Measurements from ENCODE around the gene TTC27. TPM values are rescaled to one million over a fixed set of nuclear protein-coding genes. Genes with fewer than 3 reads are reported as not detected.
"Not testable (repeated sequence)": the region's sequence is repeated elsewhere in the genome, so short reads cannot be mapped to it uniquely, and the experiment has no call there.

Gene TTC27
- total and polyA plus RNA-seq, 12 donors: 4.8 to 17.3 (median 12.1) TPM

DNA sequence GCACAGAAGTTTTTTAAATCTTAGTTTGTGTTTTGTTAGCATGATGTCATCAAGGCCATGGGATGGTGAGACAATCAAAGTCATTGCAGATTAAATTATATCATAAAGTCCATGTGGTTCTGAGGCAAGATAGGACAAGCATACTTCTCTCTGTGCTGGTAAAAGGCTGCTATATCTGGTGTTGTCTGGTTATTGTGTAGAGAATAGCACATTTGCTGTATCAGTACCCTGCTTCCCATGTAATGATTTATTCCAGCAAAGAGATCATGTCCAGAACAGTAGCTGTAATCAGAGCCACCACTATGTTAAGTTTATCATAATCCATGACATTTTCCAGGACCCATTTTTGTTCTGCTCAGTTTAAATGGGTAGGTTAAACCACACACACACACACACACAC lies 123.0 kb downstream of the TTC27 start:
- peak overlapping the region in 3 of 10 donors; percentile 9 to 35 (median 18) for H3K27ac ChIP-seq
- TF ChIP-seq, protein P1, sequence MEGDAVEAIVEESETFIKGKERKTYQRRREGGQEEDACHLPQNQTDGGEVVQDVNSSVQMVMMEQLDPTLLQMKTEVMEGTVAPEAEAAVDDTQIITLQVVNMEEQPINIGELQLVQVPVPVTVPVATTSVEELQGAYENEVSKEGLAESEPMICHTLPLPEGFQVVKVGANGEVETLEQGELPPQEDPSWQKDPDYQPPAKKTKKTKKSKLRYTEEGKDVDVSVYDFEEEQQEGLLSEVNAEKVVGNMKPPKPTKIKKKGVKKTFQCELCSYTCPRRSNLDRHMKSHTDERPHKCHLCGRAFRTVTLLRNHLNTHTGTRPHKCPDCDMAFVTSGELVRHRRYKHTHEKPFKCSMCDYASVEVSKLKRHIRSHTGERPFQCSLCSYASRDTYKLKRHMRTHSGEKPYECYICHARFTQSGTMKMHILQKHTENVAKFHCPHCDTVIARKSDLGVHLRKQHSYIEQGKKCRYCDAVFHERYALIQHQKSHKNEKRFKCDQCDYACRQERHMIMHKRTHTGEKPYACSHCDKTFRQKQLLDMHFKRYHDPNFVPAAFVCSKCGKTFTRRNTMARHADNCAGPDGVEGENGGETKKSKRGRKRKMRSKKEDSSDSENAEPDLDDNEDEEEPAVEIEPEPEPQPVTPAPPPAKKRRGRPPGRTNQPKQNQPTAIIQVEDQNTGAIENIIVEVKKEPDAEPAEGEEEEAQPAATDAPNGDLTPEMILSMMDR (IDR thresholded peaks at IDR 0.05): no peak
- ATAC-seq: peak in 5 of 8 donors; percentile 35 to 82 (median 73)

DNA sequence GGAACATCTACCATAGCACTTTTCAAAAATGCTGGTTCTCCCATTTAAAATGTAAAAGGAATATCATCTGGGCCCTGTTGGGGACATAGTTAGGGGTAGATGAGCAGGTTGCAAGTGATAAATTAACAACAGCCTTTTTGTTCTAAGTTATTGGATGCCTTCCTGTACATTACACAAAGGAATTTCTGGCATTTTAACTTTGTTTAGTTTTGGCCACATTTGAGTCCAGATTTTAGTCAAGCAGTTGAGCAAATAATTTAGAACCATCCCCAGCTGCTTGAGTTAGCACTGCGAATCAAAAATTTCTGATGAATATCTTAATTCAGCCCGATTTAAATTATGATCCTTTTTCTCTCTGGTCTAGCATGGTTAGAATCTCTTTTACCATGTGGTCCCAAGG lies 124.4 kb downstream of the TTC27 start:
- Histone ChIP-seq H3K36me3 (peaks cover 0 to 16% (median 0%) of the 10 kb centered on the region in 9 donors), H3K4me3 (no peak overlapping the region), H3K4me1 (peaks cover 0 to 26% (median 14%) of the 10 kb centered on the region in 9 donors), H3K9me3 (peaks cover 0 to 21% (median 7%) of the 10 kb centered on the region in 11 donors), H3K27ac (peak overlapping the region in 5 of 10 donors; percentile 15 to 60 (median 33)), H3K27me3 (no peaks in the 10 kb centered on the region)
- 79 to 85% methylated on average over 2 of the region's 2 CpGs for WGBS, 2 donors
- DNase-seq (no peak), ATAC-seq (peak in 4 of 8 donors; percentile 15 to 72 (median 38))
- TF ChIP-seq, protein P1 (IDR thresholded peaks at IDR 0.05): no peak
- intact Hi-C loops (cut with DNase I): no loop called here

More for the DNA sequence above, 123.0 kb downstream of the TTC27 start:
- Histone ChIP-seq H3K4me1 (peaks cover 0 to 32% (median 13%) of the 10 kb centered on the region in 9 donors), H3K4me3 (no peak overlapping the region), H3K9me3 (peaks cover 0 to 25% (median 8%) of the 10 kb centered on the region in 11 donors), H3K36me3 (peaks cover 0 to 16% (median 0%) of the 10 kb centered on the region in 9 donors), H3K27me3 (no peaks in the 10 kb centered on the region)
- intact Hi-C loops (cut with DNase I): no loop called here
- no peak for DNase-seq

DNA sequence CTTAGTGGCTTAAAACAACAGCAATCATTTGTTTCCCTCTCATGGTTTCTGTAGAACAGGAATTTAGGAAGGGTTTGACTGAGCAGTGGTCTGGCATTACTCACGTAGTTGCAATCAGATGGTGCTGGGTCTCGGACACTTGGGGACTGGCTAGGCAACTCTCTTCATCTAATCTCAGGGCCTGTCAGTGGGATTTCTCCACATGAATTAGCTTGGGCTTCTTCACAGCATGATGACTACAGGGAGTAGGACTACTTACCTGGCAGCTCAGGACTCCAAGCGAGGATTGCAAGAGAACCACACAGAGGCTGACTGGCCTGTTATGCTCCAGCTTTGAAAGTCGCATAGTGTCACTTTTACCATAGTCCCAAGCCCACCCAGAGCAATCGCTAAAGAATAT lies 125.1 kb downstream of the TTC27 start:
- H3K36me3 ChIP-seq: peaks cover 0 to 20% (median 0%) of the 10 kb centered on the region in 9 donors
- DNase-seq (no peak), ATAC-seq (peak in 1 of 8 donors; percentile 26)
- H3K27ac ChIP-seq: peak overlapping the region in 4 of 10 donors; percentile 23 to 60 (median 42)
- no peaks in the 10 kb centered on the region for H3K27me3 ChIP-seq
- intact Hi-C loops (cut with DNase I): no loop called here
- WGBS, 2 donors: 96% methylated on average over 5 of the region's 5 CpGs
- peaks cover 0 to 26% (median 14%) of the 10 kb centered on the region in 9 donors for H3K4me1 ChIP-seq
- TF ChIP-seq, protein P1 (IDR thresholded peaks at IDR 0.05): no peak
- peaks cover 0 to 14% (median 0%) of the 10 kb centered on the region in 11 donors for H3K9me3 ChIP-seq
- H3K4me3 ChIP-seq: no peak overlapping the region

DNA sequence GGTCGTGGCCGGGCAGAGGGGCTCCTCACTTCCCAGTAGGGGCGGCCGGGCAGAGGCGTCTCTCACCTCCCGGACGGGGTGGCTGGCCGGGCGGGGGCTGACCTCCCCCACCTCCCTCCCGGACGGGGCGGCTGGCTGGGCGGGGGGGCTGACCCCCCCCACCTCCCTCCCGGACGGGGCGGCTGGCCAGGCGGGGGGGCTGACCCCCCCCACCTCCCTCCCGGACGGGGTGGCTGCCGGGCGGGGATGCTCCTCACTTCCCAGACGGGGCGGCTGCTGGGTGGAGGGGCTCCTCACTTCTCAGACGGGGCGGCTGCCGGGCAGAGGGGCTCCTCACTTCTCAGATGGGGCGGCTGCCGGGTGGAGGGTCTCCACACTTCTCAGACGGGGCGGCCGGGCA lies 126.8 kb downstream of the TTC27 start:
- H3K27ac ChIP-seq; H3K9me3 ChIP-seq; H3K27me3 ChIP-seq; DNase-seq; ATAC-seq; intact Hi-C loops (cut with DNase I); H3K4me3 ChIP-seq: not testable (repeated sequence)
- peaks cover 0 to 26% (median 20%) of the 10 kb centered on the region in 9 donors for H3K4me1 ChIP-seq
- 83 to 87% methylated on average over 16 to 27 of the region's 31 CpGs for WGBS, 2 donors
- H3K36me3 ChIP-seq: peaks cover 0 to 24% (median 0%) of the 10 kb centered on the region in 9 donors

DNA sequence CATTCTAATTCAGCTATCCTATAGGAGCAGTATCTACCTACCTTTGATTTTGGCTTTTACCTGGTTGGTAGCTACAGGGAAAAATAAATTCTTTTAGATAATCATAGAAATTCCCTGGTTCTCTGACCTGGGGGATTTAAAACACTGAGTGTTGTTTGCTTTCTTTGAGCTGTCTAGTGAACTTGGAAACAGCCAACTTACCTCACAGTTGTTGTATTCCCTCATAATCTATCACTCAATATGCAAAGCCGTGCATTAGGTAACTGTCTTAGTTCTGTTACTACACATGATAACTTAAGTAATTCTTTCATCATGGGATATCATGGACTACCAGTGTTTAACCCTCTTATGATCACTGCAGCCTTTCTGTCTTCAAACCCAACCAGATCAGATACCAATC lies 127.8 kb downstream of the TTC27 start:
- H3K27ac ChIP-seq: peak overlapping the region in 1 of 10 donors; percentile 75
- TF ChIP-seq, protein P1 (IDR thresholded peaks at IDR 0.05): no peak
- DNase-seq (no peak), ATAC-seq (no peak)
- H3K36me3 ChIP-seq: peaks cover 0 to 28% (median 0%) of the 10 kb centered on the region in 9 donors
- H3K9me3 ChIP-seq: no peaks in the 10 kb centered on the region
- peak overlapping the region in 1 of 10 donors; percentile 37 for H3K4me3 ChIP-seq
- peaks cover 0 to 26% (median 17%) of the 10 kb centered on the region in 9 donors for H3K4me1 ChIP-seq
- intact Hi-C loops (cut with DNase I): no loop called here
- 92% methylated on average over 1 of the region's 1 CpG for WGBS, 2 donors
- no peaks in the 10 kb centered on the region for H3K27me3 ChIP-seq

All from heart right ventricle (tissue), 16 donors.